HG02884 (cell line): Measurements from ENCODE around the gene DCANP1.
"Not testable (repeated sequence)": the region's sequence is repeated elsewhere in the genome, so short reads cannot be mapped to it uniquely, and the experiment has no call there.

ENCODE experiments used
- ATAC-seq: cut with Tn5 transposase; IDR thresholded peaks from one replicate; pipeline ENCODE4 v1.9.1; 2021; ENCODE audit warnings: mild to moderate bottlenecking, moderate library complexity; ENCODE audit not compliant: unreplicated experiment

Gene DCANP1, protein sequence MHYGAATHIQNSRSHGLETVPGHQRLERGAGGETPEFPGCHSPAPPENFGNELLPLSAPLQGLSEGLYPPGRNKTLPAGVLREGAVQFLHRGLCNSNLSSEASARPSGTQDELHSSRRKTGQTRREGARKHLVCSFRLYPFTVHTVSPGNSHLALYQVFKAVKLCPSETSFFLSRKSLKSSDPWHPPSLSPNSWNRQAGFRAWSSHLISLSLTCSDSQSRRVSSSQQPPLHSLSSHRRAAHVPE

GRCh38 chr5:135447298-135447929 lies at the start of gene DCANP1:
Gene DCANP1 (minus strand): TSS chr5:135447348. CDS start chr5:135447108, 240 bp downstream.
- ATAC-seq, result no peak

GRCh38 chr5:135495531-135495930 lies 48.4 kb upstream of the DCANP1 start:
- ATAC-seq, result not testable (repeated sequence)

GRCh38 chr5:135494196-135494595 lies 47.0 kb upstream of the DCANP1 start:
- ATAC-seq, result no peak

GRCh38 chr5:135493406-135494180 lies 46.4 kb upstream of the DCANP1 start:
- ATAC-seq, result no peak

DNA sequence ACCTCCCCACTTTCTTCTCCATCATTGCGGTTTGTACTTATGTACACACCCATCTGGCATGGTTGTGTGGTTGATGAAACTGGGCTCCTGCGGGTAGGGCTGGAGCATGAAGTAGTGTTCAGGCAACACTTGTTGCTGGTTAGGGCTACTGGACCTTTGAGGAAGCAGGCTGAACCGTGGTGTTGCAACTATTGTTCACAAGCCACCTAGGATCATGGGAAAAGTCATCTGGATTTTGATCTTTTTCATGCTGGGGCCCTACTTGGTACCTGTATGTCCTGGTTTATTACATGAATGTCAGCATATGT lies 45.1 kb upstream of the DCANP1 start:
- no peak for ATAC-seq

DNA sequence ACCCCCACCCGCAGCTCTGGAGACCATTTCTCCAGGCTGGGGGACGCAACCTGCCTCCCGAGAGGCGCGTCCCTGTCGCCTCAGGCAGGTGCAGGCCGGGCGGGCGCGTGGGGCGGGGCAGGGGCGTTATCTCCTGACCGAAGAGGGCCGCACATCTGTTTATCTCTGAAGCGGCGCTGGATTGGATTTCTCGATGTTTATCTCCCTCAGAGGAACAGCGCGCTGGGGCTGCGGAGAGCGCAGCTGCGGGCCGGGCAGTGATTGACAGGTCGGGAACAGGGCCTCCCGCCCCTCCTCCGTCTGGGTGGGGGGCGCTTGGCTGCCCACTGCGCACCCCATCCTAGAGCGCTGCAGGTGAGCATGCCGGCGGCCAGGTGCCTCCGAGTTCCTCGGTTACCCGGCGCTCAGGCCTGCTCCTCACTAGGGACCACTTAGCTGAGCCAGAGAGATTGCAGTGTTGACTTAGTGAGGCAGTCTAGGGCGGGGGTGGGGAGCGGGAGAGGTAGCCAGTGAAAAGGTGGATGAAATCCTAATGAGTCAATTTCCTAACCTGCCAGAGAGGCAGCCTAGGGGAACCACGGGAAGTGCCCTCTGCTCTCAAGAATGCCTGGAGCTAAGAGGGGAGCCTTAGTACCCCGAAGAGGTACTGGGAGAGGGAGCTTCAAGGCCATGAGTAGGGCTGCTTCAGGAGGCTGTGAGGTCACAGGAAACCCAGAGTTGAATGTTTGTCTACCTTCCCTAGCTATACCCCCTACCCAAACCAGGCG lies 44.6 kb upstream of the DCANP1 start:
- ATAC-seq, result no peak

- no peak for ATAC-seq
Observed at GRCh38 chr5:135491038-135491551, 43.9 kb upstream of the DCANP1 start.

- ATAC-seq, result no peak
Observed at GRCh38 chr5:135490245-135491037, 43.3 kb upstream of the DCANP1 start.

DNA sequence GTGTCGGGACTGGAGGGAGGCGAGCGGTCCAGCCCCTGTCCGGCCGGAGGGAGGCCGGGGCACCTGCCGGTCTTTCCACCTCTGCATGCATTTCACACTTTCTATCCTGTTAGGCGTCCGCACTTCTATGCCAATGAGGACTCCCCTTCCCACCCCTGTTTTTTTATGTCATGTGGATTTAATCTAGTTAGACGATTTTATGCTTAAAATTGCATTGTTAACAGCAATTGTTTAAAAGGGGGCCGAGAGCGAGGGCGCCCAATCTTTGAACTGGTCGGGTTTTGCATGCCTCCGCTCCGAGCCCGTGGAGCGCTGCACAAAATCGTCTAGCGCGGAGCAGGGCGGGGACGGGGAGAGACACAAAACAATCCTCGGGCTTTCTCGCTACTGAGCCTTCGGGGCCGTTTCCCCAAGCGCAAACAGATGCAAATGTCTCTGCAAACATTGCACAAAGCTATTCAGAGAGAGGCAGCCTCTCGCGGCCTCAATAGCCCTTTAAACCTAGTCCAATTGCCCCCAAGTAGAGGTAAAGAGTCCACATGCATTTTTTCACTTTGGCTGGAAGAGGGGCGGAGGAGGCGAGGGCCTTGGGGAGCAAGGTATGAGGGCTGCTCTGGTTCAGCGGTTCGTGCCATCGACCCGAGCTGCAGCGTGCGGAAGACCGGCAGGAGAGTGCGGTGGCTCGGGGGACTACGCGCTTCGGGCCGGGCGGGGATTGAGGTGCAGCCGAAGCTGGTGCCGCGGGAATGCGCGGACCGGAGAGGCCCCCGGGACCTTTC lies 42.5 kb upstream of the DCANP1 start:
- no peak for ATAC-seq

DNA sequence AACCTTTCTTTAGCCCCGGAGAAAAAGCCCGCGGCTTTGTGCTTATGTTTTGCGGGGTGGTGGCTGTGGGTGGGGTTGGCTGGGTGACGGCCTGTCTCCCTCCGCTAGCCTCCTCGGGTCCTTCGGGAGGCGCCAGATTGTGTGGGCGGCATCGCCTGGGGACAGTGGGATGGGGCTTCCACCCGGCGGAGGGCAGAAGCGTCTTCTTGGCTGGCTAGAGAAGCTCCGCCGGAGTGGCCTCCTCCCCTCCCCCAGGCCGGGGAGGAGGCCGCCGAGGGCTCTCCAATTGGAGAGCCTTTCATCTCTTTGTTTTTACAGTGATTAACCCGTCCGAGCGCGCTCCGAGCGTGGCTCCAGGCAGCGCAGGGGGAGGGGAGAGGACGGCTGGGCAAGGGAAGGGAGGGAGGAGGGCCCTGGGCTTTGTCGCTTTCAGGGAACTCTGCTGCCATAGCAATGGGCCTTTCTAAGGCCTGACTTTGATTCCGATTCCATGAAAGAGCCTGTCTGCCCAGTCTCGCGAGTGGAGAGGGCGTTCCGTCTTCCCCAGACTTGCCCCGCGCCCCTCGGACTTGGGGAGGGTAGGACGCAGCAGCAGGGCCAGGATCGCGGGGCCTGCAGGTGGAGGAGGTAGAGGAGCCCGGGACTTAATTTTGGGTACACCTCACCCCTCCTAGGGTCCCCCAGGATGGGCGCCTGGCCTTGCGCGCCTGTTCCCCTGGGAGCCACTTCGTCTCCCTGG lies 41.7 kb upstream of the DCANP1 start:
- no peak for ATAC-seq

GRCh38 chr5:135487839-135488514 lies 40.8 kb upstream of the DCANP1 start:
- no peak for ATAC-seq

GRCh38 chr5:135487037-135487395 lies 39.9 kb upstream of the DCANP1 start:
- ATAC-seq, result no peak

GRCh38 chr5:135486131-135487036 lies 39.2 kb upstream of the DCANP1 start:
- no peak for ATAC-seq

- ATAC-seq, result no peak
Observed at GRCh38 chr5:135484674-135485086, 37.5 kb upstream of the DCANP1 start.

- no peak for ATAC-seq
Observed at GRCh38 chr5:135483254-135483653, 36.1 kb upstream of the DCANP1 start.

DNA sequence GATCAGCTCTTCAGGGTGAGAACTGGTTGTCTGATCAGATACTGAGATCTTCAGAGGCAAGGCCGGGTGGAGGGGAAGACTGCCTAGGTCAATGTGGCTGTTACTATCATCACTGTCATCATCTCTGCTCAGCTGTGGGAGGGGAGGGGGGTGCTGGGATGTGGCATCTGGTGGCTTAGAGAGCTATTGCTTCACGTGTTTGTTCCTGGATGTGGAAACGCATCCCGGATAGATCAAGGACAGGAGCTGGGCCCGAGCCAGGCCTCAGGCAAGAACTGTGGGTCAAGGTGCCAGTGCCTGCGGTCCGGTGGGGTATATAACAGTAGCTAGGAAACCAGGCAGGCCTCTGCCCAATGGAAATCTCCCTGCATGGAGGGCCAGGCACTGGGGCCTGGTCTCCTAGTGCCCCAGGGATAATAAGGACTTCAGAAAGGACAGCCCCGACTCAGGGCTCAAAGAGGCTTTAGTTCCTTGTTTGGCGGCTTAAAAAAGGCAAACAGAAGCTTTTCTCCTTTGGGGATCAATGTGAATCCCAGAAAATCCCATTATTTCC lies 35.3 kb upstream of the DCANP1 start:
- no peak for ATAC-seq

- ATAC-seq, result no peak
Observed at GRCh38 chr5:135481909-135482311, 34.8 kb upstream of the DCANP1 start.
